IMR-90 (cell line): Measurements from ENCODE around the gene INHBE. TPM values are rescaled to one million over a fixed set of nuclear protein-coding genes. Genes with fewer than 3 reads are reported as not detected.

Experiments
- ATAC-seq: fragments of 200-7000 bp; cut with Tn5 transposase; 2 replicates; pipeline ENCODE4 v1.9.1; 2020; ENCODE audit warnings: low read depth, mild to moderate bottlenecking, moderate library complexity
- BruUV-seq: library from RNA; stranded (reverse); fragments of 400-500 nt; replicated peaks from 2 replicates; lab custom pipeline; 2021; lab: Mats Ljungman, UMichigan
- CTCF ChIA-PET: fragments of 300-600 bp; formaldehyde crosslinking; extraction: SDS; loops from one replicate; lab custom pipeline; 2021; ENCODE audit warnings: antibody characterized with exemption; lab: Yijun Ruan, JAX
- POLR2A ChIA-PET: fragments of 300-600 bp; sonication (Branson Sonifier 250); formaldehyde crosslinking; loops from one replicate; lab custom pipeline; 2022; ENCODE audit warnings: antibody characterized with exemption; ENCODE audit not compliant: unreplicated experiment; lab: Charles Lee
- DNase-seq: peaks from one replicate; pipeline ENCODE4 v3.0.0; 2013
- H2AFZ ChIP-seq: replicated peaks from 2 replicates; pipeline ENCODE3; 2013; ENCODE audit warnings: low read length, mild to moderate bottlenecking; ENCODE audit not compliant: poor library complexity
- H2AK5ac ChIP-seq: 2 replicates; pipeline ENCODE4 v1.6.1; 2013; ENCODE audit warnings: low read depth, low read length, inconsistent platforms
- H2AK9ac ChIP-seq: replicated peaks from 2 replicates; pipeline ENCODE3; 2013; ENCODE audit warnings: mild to moderate bottlenecking, low read depth, low read length, moderate library complexity; ENCODE audit not compliant: poor library complexity
- H2BK120ac ChIP-seq: 2 replicates; pipeline ENCODE4 v1.6.1; 2013; ENCODE audit warnings: low read depth, low read length, inconsistent platforms
- H2BK15ac ChIP-seq: 3 replicates; pipeline ENCODE4 v1.6.1; 2013; ENCODE audit warnings: low read depth, low read length, inconsistent platforms
- H2BK20ac ChIP-seq: 2 replicates; pipeline ENCODE4 v1.6.1; 2013; ENCODE audit warnings: low read depth, mild to moderate bottlenecking, inconsistent platforms, low read length, moderate library complexity
- H2BK5ac ChIP-seq: 2 replicates; pipeline ENCODE4 v1.6.1; 2013; ENCODE audit warnings: mild to moderate bottlenecking, low read depth, low read length, inconsistent platforms; ENCODE audit not compliant: poor library complexity, severe bottlenecking
- H3K14ac ChIP-seq: replicated peaks from 2 replicates; pipeline ENCODE4 v1.6.1; 2013; ENCODE audit warnings: low read depth, low read length, inconsistent platforms
- H3K18ac ChIP-seq: 2 replicates; pipeline ENCODE4 v1.6.1; 2013; ENCODE audit warnings: low read depth, low read length, control low read depth
- H3K23ac ChIP-seq: 2 replicates; pipeline ENCODE4 v1.6.1; 2013; ENCODE audit warnings: low read depth, low read length, inconsistent platforms
- H3K27ac ChIP-seq: 2 replicates; pipeline ENCODE4 v1.5.1; 2013; ENCODE audit warnings: mild to moderate bottlenecking, control low read depth, low read length; ENCODE audit not compliant: insufficient read depth
- H3K27me3 ChIP-seq: 2 replicates; pipeline ENCODE4 v1.6.1; 2013; ENCODE audit warnings: low read length; ENCODE audit not compliant: control insufficient read depth, insufficient read depth
- H3K36me3 ChIP-seq: 2 replicates; pipeline ENCODE4 v1.6.1; 2013; ENCODE audit warnings: low read length, mixed read lengths; ENCODE audit not compliant: control insufficient read depth, insufficient read depth
- H3K4ac ChIP-seq: 2 replicates; pipeline ENCODE4 v1.6.1; 2013; ENCODE audit warnings: low read depth, low read length, inconsistent platforms
- H3K4me1 ChIP-seq: 2 replicates; pipeline ENCODE4 v1.6.1; 2013; ENCODE audit warnings: low read length, mixed read lengths; ENCODE audit not compliant: control insufficient read depth, insufficient read depth
- H3K4me2 ChIP-seq: 2 replicates; pipeline ENCODE4 v1.6.1; 2013; ENCODE audit warnings: low read depth, mild to moderate bottlenecking, control low read depth, low read length, moderate library complexity
- H3K4me3 ChIP-seq: 2 replicates; pipeline ENCODE4 v1.5.1; 2013; ENCODE audit warnings: low read depth, mild to moderate bottlenecking, control low read depth, low read length, moderate library complexity; ENCODE audit not compliant: insufficient read depth
- H3K56ac ChIP-seq: 2 replicates; pipeline ENCODE4 v1.6.1; 2013; ENCODE audit warnings: low read length, inconsistent platforms; ENCODE audit not compliant: insufficient read depth; ENCODE audit errors: extremely low read depth
- H3K79me1 ChIP-seq, 2 experiments: 2 replicates each; pipeline ENCODE4 v1.6.1; 2013; ENCODE audit warnings: low read length in 2 of 2, inconsistent platforms in 1 of 2, low read depth in 1 of 2
- H3K9ac ChIP-seq: 2 replicates; pipeline ENCODE4 v1.6.1; 2013; ENCODE audit warnings: low read depth, low read length, control low read depth
- H3K9me1 ChIP-seq: 2 replicates; pipeline ENCODE4 v1.6.1; 2013; ENCODE audit warnings: low read length, inconsistent platforms; ENCODE audit not compliant: insufficient read depth
- H3K9me3 ChIP-seq: 2 replicates; pipeline ENCODE4 v1.6.1; 2013; ENCODE audit warnings: low read length; ENCODE audit not compliant: control insufficient read depth, insufficient read depth
- H4K20me1 ChIP-seq: 2 replicates; pipeline ENCODE4 v1.6.1; 2013; ENCODE audit warnings: low read length, inconsistent platforms; ENCODE audit not compliant: insufficient read depth
- H4K5ac ChIP-seq: 2 replicates; pipeline ENCODE4 v1.6.1; 2013; ENCODE audit warnings: mild to moderate bottlenecking, low read depth, low read length, control low read depth
- H4K8ac ChIP-seq, 2 experiments: 2 replicates each; pipeline ENCODE4 v1.6.1; 2013; ENCODE audit warnings: low read depth in 2 of 2, low read length in 2 of 2, control low read depth in 1 of 2, inconsistent platforms in 1 of 2
- H4K91ac ChIP-seq: 2 replicates; pipeline ENCODE4 v1.6.1; 2013; ENCODE audit warnings: low read depth, low read length, inconsistent platforms; ENCODE audit not compliant: insufficient read depth
- BHLHE40 ChIP-seq: fragments of 150-350 bp; IDR thresholded peaks from 2 replicates; pipeline ENCODE4 v1.6.1; 2016; ENCODE audit warnings: mild to moderate bottlenecking, low read depth, low read length
- CHD1 ChIP-seq: IDR thresholded peaks from 2 replicates; pipeline ENCODE4 v1.6.1; 2012; ENCODE audit warnings: low read depth, low read length, improper control_type of control experiment
- ELK1 ChIP-seq: fragments of 150-350 bp; IDR thresholded peaks from 2 replicates; pipeline ENCODE4 v1.6.1; 2016; ENCODE audit warnings: low read depth, mild to moderate bottlenecking, low read length, moderate library complexity, borderline replicate concordance
- FOS ChIP-seq: fragments of 150-350 bp; IDR thresholded peaks from 2 replicates; pipeline ENCODE4 v1.6.1; 2016; ENCODE audit warnings: low read depth, low read length
- MAFK ChIP-seq: IDR thresholded peaks from 2 replicates; pipeline ENCODE4 v1.6.1; 2012; ENCODE audit warnings: low read depth, low read length, improper control_type of control experiment
- MAZ ChIP-seq: IDR thresholded peaks from 2 replicates; pipeline ENCODE4 v1.6.1; 2012; ENCODE audit warnings: low read depth, mild to moderate bottlenecking, low read length, improper control_type of control experiment, moderate library complexity, borderline replicate concordance
- MXI1 ChIP-seq: IDR thresholded peaks from 2 replicates; pipeline ENCODE4 v1.6.1; 2012; ENCODE audit warnings: low read depth, mild to moderate bottlenecking, low read length, moderate library complexity, borderline replicate concordance
- NFE2L2 ChIP-seq: fragments of 150-350 bp; IDR thresholded peaks from 2 replicates; pipeline ENCODE4 v1.6.1; 2016; ENCODE audit warnings: low read depth, mild to moderate bottlenecking, low read length
- POLR2A ChIP-seq: IDR thresholded peaks from 2 replicates; pipeline ENCODE4 v1.6.1; 2012; ENCODE audit warnings: mild to moderate bottlenecking, low read depth, low read length
- RAD21 ChIP-seq: IDR thresholded peaks from 2 replicates; pipeline ENCODE4 v1.6.1; 2012; ENCODE audit warnings: low read length, improper control_type of control experiment
- RCOR1 ChIP-seq: IDR thresholded peaks from 2 replicates; pipeline ENCODE4 v1.6.1; 2012; ENCODE audit warnings: mild to moderate bottlenecking, low read length, improper control_type of control experiment; ENCODE audit not compliant: insufficient replicate concordance
- RFX5 ChIP-seq: IDR thresholded peaks from 2 replicates; pipeline ENCODE4 v1.8.0; 2012; ENCODE audit warnings: low read depth, mild to moderate bottlenecking, low read length, moderate library complexity
- SMC3 ChIP-seq: fragments of 150-350 bp; IDR thresholded peaks from 2 replicates; pipeline ENCODE4 v1.6.1; 2016; ENCODE audit warnings: low read depth, mild to moderate bottlenecking, antibody characterized with exemption, low read length, moderate library complexity
- WGBS, 2 experiments: methylation state at CpG; one replicate each; pipeline versions ENCODE4 v1.1.5 to v1.1.7; 2013; ENCODE audit warnings: missing lambda C conversion rate in 2 of 2; ENCODE audit not compliant: insufficient read length in 1 of 2; ENCODE audit errors: extremely low coverage in 2 of 2; 5-methylcytosine and 5-hydroxymethylcytosine counted together
- dilution Hi-C: fragments of 300-500 bp; cut with HindIII; formaldehyde crosslinking; loops from one replicate; pipeline ENCODE4 v1.14.3; 2018; ENCODE audit warnings: low sequenced_read_pairs; ENCODE audit not compliant: unreplicated experiment
- in situ Hi-C: fragments of 300-500 bp; cut with MboI; formaldehyde crosslinking; loops from 3 replicates; pipeline ENCODE4 v1.14.3; 2019; ENCODE audit warnings: low sequenced_read_pairs, inconsistent platforms, mixed read lengths
- intact Hi-C: fragments of 100-400 bp; cut with micrococcal nuclease; formaldehyde crosslinking; loops from 2 replicates; pipeline ENCODE4 v1.10.0; 2022
- polyA plus RNA-seq, 3 experiments: library from polyadenylated mRNA; depleted of rRNA; stranded (reverse); fragments of >200 nt; gene quantifications; 2 replicates each; pipeline ENCODE4 v1.2.3, GENCODE V29; 2012; ENCODE audit warnings: low replicate concordance in 1 of 3
- total RNA-seq: library from RNA; depleted of rRNA; stranded (reverse); fragments of >200 nt; gene quantifications from 2 replicates; pipeline ENCODE4 v1.2.3, GENCODE V29; 2012
- TF ChIP-seq, protein P1 (sequence below): fragments of 150-350 bp; IDR thresholded peaks from 2 replicates; pipeline ENCODE4 v1.6.1; 2017; ENCODE audit warnings: mild to moderate bottlenecking, antibody characterized with exemption, low read length, low read depth

INHBE gene
- total and polyA plus RNA-seq, 2 of the 4 experiments (the other 2 are of a cell fraction), result 0.90 to 1.7 TPM

DNA sequence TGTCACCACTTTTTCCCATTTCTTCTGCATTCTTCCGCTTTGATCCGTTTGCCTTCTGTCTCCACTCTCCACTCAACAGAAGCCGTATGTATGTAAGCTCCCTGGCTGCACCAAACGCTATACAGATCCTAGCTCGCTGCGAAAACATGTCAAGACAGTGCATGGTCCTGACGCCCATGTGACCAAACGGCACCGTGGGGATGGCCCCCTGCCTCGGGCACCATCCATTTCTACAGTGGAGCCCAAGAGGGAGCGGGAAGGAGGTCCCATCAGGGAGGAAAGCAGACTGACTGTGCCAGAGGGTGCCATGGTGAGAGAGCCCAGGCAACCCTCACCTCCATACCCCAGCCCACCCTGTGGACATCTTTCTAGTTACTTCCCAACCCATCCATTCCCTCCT is 12.8 kb downstream of the INHBE start:
- DNase-seq (no peak), ATAC-seq (no peak)
- Histone ChIP-seq H2BK20ac (no peak overlapping the region), H2BK5ac (no peak overlapping the region), H3K4me2 (no peak overlapping the region), H2BK120ac (no peak overlapping the region), H2AK9ac (no peak overlapping the region), H2BK15ac (no peak overlapping the region), H3K4me3 (no peak overlapping the region), H3K36me3 (no peaks in the 10 kb centered on the region), H3K9ac (no peak overlapping the region), H3K9me1 (peaks cover 6% of the 10 kb centered on the region; the same call in 1 of the 2 replicates), H4K8ac (no peak overlapping the region), H3K27ac (no peak overlapping the region), H3K23ac (no peak overlapping the region), H3K27me3 (peaks cover 19% of the 10 kb centered on the region), H4K5ac (no peak overlapping the region), H3K79me1 (no peaks in the 10 kb centered on the region), H3K18ac (no peak overlapping the region), H3K56ac (no peak overlapping the region), H3K4ac (no peak overlapping the region), H4K91ac (no peak overlapping the region), H3K4me1 (no peaks in the 10 kb centered on the region), H3K14ac (no peak overlapping the region), H2AFZ (no peak overlapping the region), H2AK5ac (no peak overlapping the region), H3K9me3 (no peaks in the 10 kb centered on the region; the same call in 1 of the 2 replicates), H4K20me1 (no peaks in the 10 kb centered on the region)
- in situ Hi-C loops, result no loop called here
- 100% methylated on average over 2 of the region's 11 CpGs; no CpG with 5 or more reads in 1 of the 2 experiments for WGBS, 2 experiments
- TF ChIP-seq, protein P1, sequence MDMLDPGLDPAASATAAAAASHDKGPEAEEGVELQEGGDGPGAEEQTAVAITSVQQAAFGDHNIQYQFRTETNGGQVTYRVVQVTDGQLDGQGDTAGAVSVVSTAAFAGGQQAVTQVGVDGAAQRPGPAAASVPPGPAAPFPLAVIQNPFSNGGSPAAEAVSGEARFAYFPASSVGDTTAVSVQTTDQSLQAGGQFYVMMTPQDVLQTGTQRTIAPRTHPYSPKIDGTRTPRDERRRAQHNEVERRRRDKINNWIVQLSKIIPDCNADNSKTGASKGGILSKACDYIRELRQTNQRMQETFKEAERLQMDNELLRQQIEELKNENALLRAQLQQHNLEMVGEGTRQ, result no peak
- TF ChIP-seq CHD1 (no peak), NFE2L2 (no peak), MAFK (no peak), MXI1 (no peak), RAD21 (no peak), SMC3 (no peak), FOS (no peak), RCOR1 (no peak), ELK1 (no peak), POLR2A (no peak), MAZ (no peak), RFX5 (no peak), BHLHE40 (no peak)
- intact Hi-C loops, result no loop called here
- ChIA-PET POLR2A (no interaction called here), CTCF (interaction anchor here (1.0 kb wide), 1 partner anchor 9 kb away, joined by 4 read pairs; the partner anchor contains the start of gene GLI1)
- BruUV-seq, result no TSS peak
- dilution Hi-C loops, result no loop called here
